RWPE2 (cell line): ENCODE measurements around the gene MXRA8.
A peak's percentile ranks its signal among the peaks of the same experiment; 100 is the strongest.

Experiments
- ATAC-seq: fragments of 200-7000 bp; cut with Tn5 transposase; 3 replicates; pipeline ENCODE4 v1.9.1; 2021; ENCODE audit warnings: low read depth
- DNase-seq: peaks from one replicate; pipeline ENCODE4 v3.0.0-alpha.2; 2020; ENCODE audit warnings: low spot score
- H3K27ac ChIP-seq: fragments of 450-650 bp; 2 replicates; pipeline ENCODE4 v1.5.1; 2017; ENCODE audit warnings: mild to moderate bottlenecking; ENCODE audit not compliant: poor library complexity, severe bottlenecking
- H3K27me3 ChIP-seq: fragments of 250-450 bp; sonication (Bioruptor Pico); 2 replicates; pipeline ENCODE4 v1.5.1; 2021; ENCODE audit warnings: mild to moderate bottlenecking, moderate library complexity; ENCODE audit not compliant: insufficient read depth, poor library complexity, severe bottlenecking
- H3K36me3 ChIP-seq: fragments of 250-450 bp; sonication (Bioruptor Pico); 2 replicates; pipeline ENCODE4 v1.5.1; 2020; ENCODE audit warnings: low read depth, mild to moderate bottlenecking, moderate library complexity
- H3K4me1 ChIP-seq: fragments of 250-450 bp; sonication (Bioruptor Pico); 2 replicates; pipeline ENCODE4 v1.5.1; 2021; ENCODE audit warnings: mild to moderate bottlenecking, moderate library complexity; ENCODE audit not compliant: insufficient read depth, poor library complexity, severe bottlenecking
- H3K4me3 ChIP-seq: fragments of 250-450 bp; sonication (Bioruptor Pico); 2 replicates; pipeline ENCODE4 v1.5.1; 2021; ENCODE audit warnings: mild to moderate bottlenecking, moderate library complexity; ENCODE audit not compliant: severe bottlenecking
- H3K9me3 ChIP-seq: fragments of 250-450 bp; sonication (Bioruptor Pico); 2 replicates; pipeline ENCODE4 v1.5.1; 2021; ENCODE audit warnings: mild to moderate bottlenecking, moderate library complexity; ENCODE audit not compliant: severe bottlenecking
- CTCF ChIP-seq: fragments of 450-650 bp; IDR thresholded peaks from one replicate; pipeline ENCODE4 v1.5.1; 2017; ENCODE audit warnings: mild to moderate bottlenecking, moderate library complexity; ENCODE audit not compliant: poor library complexity, severe bottlenecking

The MXRA8 gene

GRCh38 chr1:1358433-1359271 is at the start of gene MXRA8:
Gene MXRA8, minus strand, starts transcription at chr1:1358555. Its CDS starts 51 bp downstream, at chr1:1358504.
- Histone ChIP-seq H3K27me3 (no peaks in the 10 kb centered on the region), H3K9me3 (no peaks in the 10 kb centered on the region), H3K4me1 (peaks cover 17% of the 10 kb centered on the region), H3K4me3 (no peak within 1 kb of the TSS), H3K36me3 (no peaks in the 10 kb centered on the region), H3K27ac (no peak within 1 kb of the TSS)
- ATAC-seq (no peak), DNase-seq (peak; percentile 63)
- TF ChIP-seq CTCF, result no peak

- peak; percentile 14; the same call in 1 of the 3 replicates for ATAC-seq
- peak overlapping the region; percentile 81 for H3K4me3 ChIP-seq
- no peaks in the 10 kb centered on the region for H3K27me3 ChIP-seq
- H3K36me3 ChIP-seq, result peaks cover 32% of the 10 kb centered on the region
- peaks cover 14% of the 10 kb centered on the region for H3K4me1 ChIP-seq
- no peak for TF ChIP-seq CTCF
- no peaks in the 10 kb centered on the region for H3K9me3 ChIP-seq
- DNase-seq, result no peak
- peak overlapping the region; percentile 60 for H3K27ac ChIP-seq
These were observed 49.4 kb upstream of the MXRA8 start for GRCh38 chr1:1407636-1408318.

GRCh38 chr1:1406821-1407635 is 48.7 kb upstream of the MXRA8 start, which contains the start of gene MRPL20:
Gene MRPL20, minus strand, starts transcription at chr1:1407293. Its CDS starts 76 bp downstream, at chr1:1407217.
- H3K9me3 ChIP-seq, result no peaks in the 10 kb centered on the region
- peaks cover 39% of the 10 kb centered on the region for H3K36me3 ChIP-seq
- H3K27ac ChIP-seq, result peak within 1 kb of the TSS; percentile 60
- DNase-seq (peak; percentile 93), ATAC-seq (peak; percentile 93)
- no peaks in the 10 kb centered on the region for H3K27me3 ChIP-seq
- TF ChIP-seq CTCF, result no peak
- H3K4me1 ChIP-seq, result peaks cover 14% of the 10 kb centered on the region
- H3K4me3 ChIP-seq, result peak within 1 kb of the TSS; percentile 81

- peak overlapping the region; percentile 60 for H3K27ac ChIP-seq
- no peaks in the 10 kb centered on the region for H3K27me3 ChIP-seq
- H3K4me3 ChIP-seq, result peak overlapping the region; percentile 81
- H3K4me1 ChIP-seq, result peaks cover 14% of the 10 kb centered on the region
- no peak for ATAC-seq
- TF ChIP-seq CTCF, result no peak
- peaks cover 47% of the 10 kb centered on the region for H3K36me3 ChIP-seq
- H3K9me3 ChIP-seq, result no peaks in the 10 kb centered on the region
- no peak for DNase-seq
These were observed 47.9 kb upstream of the MXRA8 start for GRCh38 chr1:1406101-1406820.
